IPS DF 4.7 (cell line): ENCODE data around the gene POR.

Source experiments
- DNase-seq: peaks from one replicate; pipeline ENCODE4 v3.0.0-alpha.2; 2013; ENCODE audit warnings: low spot score; ENCODE audit errors: extremely low read depth

POR gene

GRCh38 chr7:75950111-75950681 is 35.2 kb downstream of the POR start:
- no peak for DNase-seq

GRCh38 chr7:75951506-75951905 is 36.6 kb downstream of the POR start:
- no peak for DNase-seq

- no peak for DNase-seq
These were observed 38.5 kb downstream of the POR start for GRCh38 chr7:75953431-75953830.

- no peak for DNase-seq
These were observed 39.0 kb downstream of the POR start for GRCh38 chr7:75953931-75954330.

- no peak for DNase-seq
These were observed 40.5 kb downstream of the POR start for GRCh38 chr7:75955331-75955955.

GRCh38 chr7:75957021-75957736 is 42.2 kb downstream of the POR start:
- DNase-seq, result peak; percentile 46

GRCh38 chr7:75958802-75959543 is 44.0 kb downstream of the POR start:
- no peak for DNase-seq

GRCh38 chr7:75960372-75960771 is 45.4 kb downstream of the POR start:
- no peak for DNase-seq

- no peak for DNase-seq
These were observed 46.3 kb downstream of the POR start for GRCh38 chr7:75961218-75961617.

- no peak for DNase-seq
These were observed 47.8 kb downstream of the POR start for GRCh38 chr7:75962607-75963380.

GRCh38 chr7:75963381-75963995 is 48.5 kb downstream of the POR start:
- no peak for DNase-seq

- no peak for DNase-seq
These were observed 50.7 kb downstream of the POR start for GRCh38 chr7:75965617-75966016.

- DNase-seq, result no peak
These were observed 51.4 kb downstream of the POR start for GRCh38 chr7:75966190-75966961.

GRCh38 chr7:75967055-75967454 is 52.1 kb downstream of the POR start:
- DNase-seq, result no peak

- DNase-seq, result no peak
These were observed 52.6 kb downstream of the POR start for GRCh38 chr7:75967487-75967997.

- DNase-seq, result no peak
These were observed 53.1 kb downstream of the POR start for GRCh38 chr7:75968012-75968411.

GRCh38 chr7:75968561-75969001 is 53.6 kb downstream of the POR start:
- no peak for DNase-seq

GRCh38 chr7:75969182-75969581 is 54.2 kb downstream of the POR start:
- no peak for DNase-seq

- no peak for DNase-seq
These were observed 54.9 kb downstream of the POR start for GRCh38 chr7:75969704-75970498.
